ENCODE measurements around the gene PTPRD.

GRCh38 chr9:10594482-10594881 is 18.3 kb downstream of the PTPRD start:
- TF ChIP-seq CTCF (IDR thresholded peaks at IDR 0.05) (no peak), POLR2A (IDR thresholded peaks at IDR 0.05) (no peak)

Measured in Peyer's patch (tissue), 4 donors.